NCI-H2227 (cell line): ENCODE measurements around the gene BDNF.

Experiments used
- DNase-seq: peaks from one replicate; lab custom pipeline; 2025; ENCODE audit not compliant: unreplicated experiment; lab: John Stamatoyannopoulos, UW

The BDNF gene

DNA sequence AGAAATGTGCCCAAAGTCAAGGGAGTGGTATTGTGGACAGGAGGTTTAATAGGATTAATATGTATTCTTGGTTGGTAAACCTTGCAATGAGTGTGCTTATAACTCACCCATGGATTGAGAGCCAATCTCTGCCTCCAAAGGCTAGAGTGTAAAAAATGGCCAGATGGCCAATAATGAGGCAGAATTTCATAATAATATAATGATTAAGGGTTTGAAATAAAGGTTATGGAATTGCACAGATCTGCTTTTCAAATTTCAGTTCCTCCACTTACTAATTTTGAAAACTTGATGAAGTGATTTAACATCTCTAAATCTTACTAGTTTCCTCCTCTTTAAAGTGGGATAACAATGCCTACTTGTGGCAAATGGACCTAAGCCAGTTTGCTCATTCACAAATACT is 94.8 kb downstream of the BDNF start:
- DNase-seq: no peak
